ENCODE data around the gene LRCH3. TPM values are rescaled to one million over a fixed set of nuclear protein-coding genes. Genes with fewer than 3 reads are reported as not detected.

LRCH3 gene
- total and polyA plus RNA-seq, 7 donors = 4.8 to 154 (median 44.7) TPM

DNA sequence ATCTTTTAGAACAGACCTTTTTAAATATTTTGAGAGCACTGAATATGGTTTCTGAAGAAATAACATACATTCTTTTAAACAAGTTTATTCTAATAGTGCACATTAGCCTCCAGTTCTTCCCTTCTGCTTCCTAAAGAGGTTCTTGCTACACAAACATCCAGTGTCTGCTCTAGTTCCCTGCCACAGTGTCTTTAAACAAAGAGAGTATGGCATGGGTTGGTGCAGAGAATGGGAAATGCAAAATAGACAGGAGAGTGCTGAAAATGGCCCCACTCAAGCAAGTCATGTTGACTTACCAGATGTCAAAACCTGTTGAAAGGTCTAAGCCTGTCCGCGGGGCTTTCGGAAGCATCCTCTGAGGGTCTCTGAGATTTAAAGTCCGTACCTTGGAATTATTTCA, 86.8 kb downstream of the LRCH3 start:
- no peak overlapping the region for H3K27ac ChIP-seq
- no peak for DNase-seq
- no peak overlapping the region for H3K4me3 ChIP-seq
- WGBS, 2 donors = 97% methylated on average over 4 of the region's 4 CpGs
- H3K36me3 ChIP-seq = peaks cover 0 to 82% (median 21%) of the 10 kb centered on the region in 4 donors
- no peaks in the 10 kb centered on the region for H3K4me1 ChIP-seq
- intact Hi-C loops (cut with DNase I) = no loop called here
- no peaks in the 10 kb centered on the region for H3K27me3 ChIP-seq
- no peaks in the 10 kb centered on the region for H3K9me3 ChIP-seq
- TF ChIP-seq POLR2AphosphoS5 (IDR thresholded peaks at IDR 0.05) = no peak
- no peak for TF ChIP-seq EP300 (IDR thresholded peaks at IDR 0.05)
- TF ChIP-seq POLR2A (IDR thresholded peaks at IDR 0.05) = no peak
- TF ChIP-seq, protein P1, sequence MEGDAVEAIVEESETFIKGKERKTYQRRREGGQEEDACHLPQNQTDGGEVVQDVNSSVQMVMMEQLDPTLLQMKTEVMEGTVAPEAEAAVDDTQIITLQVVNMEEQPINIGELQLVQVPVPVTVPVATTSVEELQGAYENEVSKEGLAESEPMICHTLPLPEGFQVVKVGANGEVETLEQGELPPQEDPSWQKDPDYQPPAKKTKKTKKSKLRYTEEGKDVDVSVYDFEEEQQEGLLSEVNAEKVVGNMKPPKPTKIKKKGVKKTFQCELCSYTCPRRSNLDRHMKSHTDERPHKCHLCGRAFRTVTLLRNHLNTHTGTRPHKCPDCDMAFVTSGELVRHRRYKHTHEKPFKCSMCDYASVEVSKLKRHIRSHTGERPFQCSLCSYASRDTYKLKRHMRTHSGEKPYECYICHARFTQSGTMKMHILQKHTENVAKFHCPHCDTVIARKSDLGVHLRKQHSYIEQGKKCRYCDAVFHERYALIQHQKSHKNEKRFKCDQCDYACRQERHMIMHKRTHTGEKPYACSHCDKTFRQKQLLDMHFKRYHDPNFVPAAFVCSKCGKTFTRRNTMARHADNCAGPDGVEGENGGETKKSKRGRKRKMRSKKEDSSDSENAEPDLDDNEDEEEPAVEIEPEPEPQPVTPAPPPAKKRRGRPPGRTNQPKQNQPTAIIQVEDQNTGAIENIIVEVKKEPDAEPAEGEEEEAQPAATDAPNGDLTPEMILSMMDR (IDR thresholded peaks at IDR 0.05) = no peak

DNA sequence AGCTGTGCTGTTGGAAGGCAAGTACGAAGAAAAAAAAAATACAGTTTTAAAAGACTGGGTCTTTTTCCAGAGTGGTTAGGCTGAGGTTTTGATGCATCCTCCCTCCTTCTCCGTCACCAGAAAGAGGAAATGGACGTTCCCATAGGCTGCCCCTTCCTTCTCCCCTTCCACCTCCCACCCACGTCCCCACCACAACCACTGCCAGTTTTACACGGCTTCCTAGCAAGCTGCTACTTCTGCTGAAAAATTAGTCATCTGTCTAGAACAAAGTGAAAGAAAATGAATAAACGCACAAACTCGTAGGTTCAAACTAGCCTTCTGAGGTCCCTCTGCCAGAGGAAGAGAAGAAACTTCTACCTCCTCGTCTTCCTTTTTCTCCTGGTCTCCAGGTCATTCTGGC, 87.4 kb downstream of the LRCH3 start:
- Histone ChIP-seq H3K9me3 (no peaks in the 10 kb centered on the region), H3K4me1 (no peaks in the 10 kb centered on the region), H3K4me3 (no peak overlapping the region), H3K36me3 (peaks cover 0 to 80% (median 17%) of the 10 kb centered on the region in 4 donors), H3K27ac (no peak overlapping the region), H3K27me3 (no peaks in the 10 kb centered on the region)
- TF ChIP-seq EP300 (IDR thresholded peaks at IDR 0.05) (no peak), POLR2AphosphoS5 (IDR thresholded peaks at IDR 0.05) (no peak), POLR2A (IDR thresholded peaks at IDR 0.05) (no peak)
- TF ChIP-seq, protein P1 (IDR thresholded peaks at IDR 0.05) = no peak
- DNase-seq = no peak
- 63 to 82% methylated on average over 8 of the region's 8 CpGs for WGBS, 2 donors
- intact Hi-C loops (cut with DNase I) = no loop called here

DNA sequence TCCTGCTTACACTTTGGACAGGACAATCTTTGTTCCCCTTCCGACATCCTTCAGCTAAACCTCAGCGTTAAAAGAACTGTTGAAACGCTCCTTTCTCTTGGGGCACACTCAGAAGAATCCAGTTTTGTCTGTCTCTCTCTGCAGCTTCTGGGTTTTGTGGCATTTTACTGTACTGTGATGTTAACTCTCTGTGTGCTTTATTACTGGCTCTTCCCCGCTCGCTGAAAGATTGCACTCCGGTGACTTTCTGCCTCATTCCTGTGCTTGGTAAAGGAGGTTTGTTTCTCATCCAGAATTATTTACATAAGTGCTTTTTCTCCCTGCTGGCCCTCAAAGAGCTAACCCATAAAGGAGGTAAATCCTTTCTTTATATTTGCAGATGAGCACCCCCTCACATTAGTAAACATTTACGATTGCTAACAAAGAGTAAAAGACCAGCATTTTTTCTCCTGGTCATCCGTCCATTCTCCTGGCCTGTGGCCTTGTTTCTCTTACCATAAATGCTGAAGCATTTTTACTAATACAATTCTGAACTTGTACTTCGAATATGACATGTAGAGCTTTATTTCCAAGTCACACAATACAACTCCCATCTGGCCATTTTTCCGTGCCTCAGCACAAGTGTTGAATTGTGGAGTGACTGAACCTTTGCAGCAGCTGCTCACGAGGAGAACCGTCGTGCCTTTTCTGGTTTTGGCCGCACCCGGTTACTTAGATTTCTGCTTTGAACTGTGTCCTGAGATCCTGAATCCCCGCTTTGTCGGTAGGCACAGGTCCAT, 89.6 kb downstream of the LRCH3 start:
- peak overlapping the region in 1 of 4 donors; percentile 23 for H3K27ac ChIP-seq
- intact Hi-C loops (cut with DNase I) = no loop called here

DNA sequence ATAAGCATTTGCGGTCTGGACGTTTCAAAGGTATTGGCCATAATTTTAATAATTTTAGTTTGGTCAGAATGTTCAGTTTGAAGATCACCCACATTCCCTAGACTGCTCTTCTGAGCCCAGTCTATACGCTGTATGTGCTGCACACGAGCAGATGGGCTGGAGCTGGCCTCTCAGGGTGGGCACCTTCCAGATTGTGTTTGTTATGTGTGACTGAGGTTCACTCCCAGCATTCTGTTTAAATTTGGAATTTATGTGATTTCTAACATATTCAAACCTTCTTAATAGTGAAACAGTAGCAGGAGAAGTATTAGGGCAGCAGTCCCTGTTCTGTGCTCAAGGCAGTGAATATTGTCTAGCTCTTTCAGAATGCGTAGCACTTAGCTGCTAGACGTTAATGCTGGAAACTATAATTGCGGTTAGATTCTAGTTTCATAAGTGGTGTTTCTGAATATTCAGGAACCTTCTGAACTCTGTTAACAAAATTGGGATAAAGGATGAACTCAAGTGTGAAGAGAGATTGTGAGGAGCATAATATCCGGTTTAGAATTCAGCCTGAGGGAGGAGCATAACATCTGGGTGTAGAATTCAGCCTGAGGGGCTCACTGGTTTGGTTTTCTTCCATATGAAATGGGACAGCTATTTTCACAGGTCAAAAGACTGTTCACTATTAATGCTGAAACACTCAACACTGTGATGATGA, 90.4 kb downstream of the LRCH3 start:
- Histone ChIP-seq H3K36me3 (peaks cover 0 to 77% (median 14%) of the 10 kb centered on the region in 4 donors), H3K4me3 (no peak overlapping the region), H3K9me3 (no peaks in the 10 kb centered on the region), H3K27ac (peak overlapping the region in 2 of 4 donors; percentile 6 to 23), H3K27me3 (no peaks in the 10 kb centered on the region), H3K4me1 (no peaks in the 10 kb centered on the region)
- no peak for DNase-seq
- 84 to 86% methylated on average over 8 of the region's 8 CpGs for WGBS, 2 donors
- no peak for TF ChIP-seq POLR2A (IDR thresholded peaks at IDR 0.05)
- TF ChIP-seq, protein P1 (IDR thresholded peaks at IDR 0.05) = no peak
- TF ChIP-seq POLR2AphosphoS5 (IDR thresholded peaks at IDR 0.05) = no peak
- TF ChIP-seq EP300 (IDR thresholded peaks at IDR 0.05) = no peak
- intact Hi-C loops (cut with DNase I) = no loop called here

More for the DNA sequence above, 89.6 kb downstream of the LRCH3 start:
- no peaks in the 10 kb centered on the region for H3K9me3 ChIP-seq
- WGBS, 2 donors = 84 to 92% methylated on average over 17 of the region's 17 CpGs
- TF ChIP-seq, protein P1 (IDR thresholded peaks at IDR 0.05) = no peak
- TF ChIP-seq POLR2A (IDR thresholded peaks at IDR 0.05) (no peak), EP300 (IDR thresholded peaks at IDR 0.05) (no peak), POLR2AphosphoS5 (IDR thresholded peaks at IDR 0.05) (no peak)
- H3K4me3 ChIP-seq = no peak overlapping the region
- no peak for DNase-seq
- no peaks in the 10 kb centered on the region for H3K27me3 ChIP-seq
- peaks cover 0 to 79% (median 16%) of the 10 kb centered on the region in 4 donors for H3K36me3 ChIP-seq
- no peaks in the 10 kb centered on the region for H3K4me1 ChIP-seq
